Chondrocyte (in vitro differentiated cells): ENCODE measurements around the gene CDK19. TPM values are rescaled to one million over a fixed set of nuclear protein-coding genes. Genes with fewer than 3 reads are reported as not detected.
"Not testable (repeated sequence)": the region's sequence is repeated elsewhere in the genome, so short reads cannot be mapped to it uniquely, and the experiment has no call there.

ENCODE experiments used
- DNase-seq: peaks from one replicate; pipeline ENCODE4 v3.0.0; 2021; ENCODE audit warnings: mixed read lengths, low spot score
- H3K27ac Mint-ChIP-seq: one replicate; pipeline ENCODE4 v1.8.0; 2021; ENCODE audit warnings: mild to moderate bottlenecking, moderate library complexity, mixed read lengths; ENCODE audit not compliant: unreplicated experiment
- H3K27me3 Mint-ChIP-seq: 2 replicates; pipeline ENCODE4 v1.8.0; 2021; ENCODE audit warnings: low read depth, mixed read lengths
- H3K36me3 Mint-ChIP-seq: 2 replicates; pipeline ENCODE4 v1.8.0; 2021; ENCODE audit warnings: low read depth, mixed read lengths
- H3K4me1 Mint-ChIP-seq: 2 replicates; pipeline ENCODE4 v1.8.0; 2021; ENCODE audit warnings: low read depth, mild to moderate bottlenecking, mixed read lengths
- H3K4me3 Mint-ChIP-seq: one replicate; pipeline ENCODE4 v1.8.0; 2021; ENCODE audit warnings: mild to moderate bottlenecking, moderate library complexity, mixed read lengths; ENCODE audit not compliant: unreplicated experiment
- H3K9me3 Mint-ChIP-seq: 2 replicates; pipeline ENCODE4 v1.8.0; 2021; ENCODE audit warnings: low read depth, mixed read lengths
- CTCF ChIP-seq: fragments of 200-600 bp; sonication (generic); IDR thresholded peaks from 2 replicates; pipeline ENCODE4 v1.5.0; 2021; ENCODE audit warnings: antibody characterized with exemption, mild to moderate bottlenecking, moderate library complexity
- total RNA-seq: library from RNA; stranded (reverse); gene quantifications from 3 replicates; pipeline ENCODE4 v1.2.1, GENCODE V29; 2021

Gene CDK19
- total RNA-seq, 1 donor from 2014 or later, result 21.6 TPM

- Mint-ChIP-seq H3K27ac (no peak overlapping the region), H3K27me3 (no peaks in the 10 kb centered on the region), H3K4me1 (peaks cover 19% of the 10 kb centered on the region), H3K4me3 (no peak overlapping the region), H3K9me3 (peaks cover 5% of the 10 kb centered on the region), H3K36me3 (peaks cover 1% of the 10 kb centered on the region)
- DNase-seq, result no peak
- no peak for TF ChIP-seq CTCF
Observed at GRCh38 chr6:110812719-110813118, 2.5 kb downstream of the CDK19 start.

GRCh38 chr6:110810896-110811586 lies 4.2 kb downstream of the CDK19 start:
- no peak for TF ChIP-seq CTCF

GRCh38 chr6:110809792-110810191 lies 5.5 kb downstream of the CDK19 start:
- H3K27ac Mint-ChIP-seq, result no peak overlapping the region

More at GRCh38 chr6:110810896-110811586, 4.2 kb downstream of the CDK19 start:
- Mint-ChIP-seq H3K27ac (no peak overlapping the region), H3K9me3 (peaks cover 5% of the 10 kb centered on the region), H3K4me1 (peaks cover 15% of the 10 kb centered on the region), H3K36me3 (peaks cover 1% of the 10 kb centered on the region), H3K27me3 (no peaks in the 10 kb centered on the region), H3K4me3 (no peak overlapping the region)
- DNase-seq, result no peak

GRCh38 chr6:110802175-110802574 lies 13.1 kb downstream of the CDK19 start:
- H3K27me3 Mint-ChIP-seq, H3K36me3 Mint-ChIP-seq, H3K4me3 Mint-ChIP-seq, H3K27ac Mint-ChIP-seq, H3K4me1 Mint-ChIP-seq, DNase-seq: not testable (repeated sequence)
- peaks cover 16% of the 10 kb centered on the region for H3K9me3 Mint-ChIP-seq

More at GRCh38 chr6:110809792-110810191, 5.5 kb downstream of the CDK19 start:
- no peak for DNase-seq
- Mint-ChIP-seq H3K36me3 (no peaks in the 10 kb centered on the region), H3K4me3 (no peak overlapping the region), H3K9me3 (peaks cover 5% of the 10 kb centered on the region), H3K4me1 (peaks cover 12% of the 10 kb centered on the region), H3K27me3 (no peaks in the 10 kb centered on the region)
- TF ChIP-seq CTCF, result no peak

- no peak for DNase-seq
- no peaks in the 10 kb centered on the region for H3K4me1 Mint-ChIP-seq
Observed at GRCh38 chr6:110800839-110801196, 14.5 kb downstream of the CDK19 start.

More at GRCh38 chr6:110800839-110801196, 14.5 kb downstream of the CDK19 start:
- Mint-ChIP-seq H3K36me3 (peaks cover 1% of the 10 kb centered on the region), H3K27me3 (no peaks in the 10 kb centered on the region), H3K27ac (no peak overlapping the region), H3K4me3 (no peak overlapping the region), H3K9me3 (peaks cover 16% of the 10 kb centered on the region)
- TF ChIP-seq CTCF, result no peak
